HG03159 (cell line): ENCODE data around the gene NANS.

Experiments used
- ATAC-seq: cut with Tn5 transposase; IDR thresholded peaks from one replicate; pipeline ENCODE4 v1.9.1; 2021; ENCODE audit warnings: mild to moderate bottlenecking, moderate library complexity; ENCODE audit not compliant: unreplicated experiment

NANS gene

GRCh38 chr9:98130576-98131228 is 74.2 kb downstream of the NANS start:
- no peak for ATAC-seq

GRCh38 chr9:98132158-98132557 is 75.6 kb downstream of the NANS start:
- ATAC-seq: no peak
